Astrocyte of the spinal cord (primary cell): ENCODE measurements around the gene GCG.

Experiments
- DNase-seq: peaks from one replicate; pipeline ENCODE4 v3.0.0; 2011; ENCODE audit warnings: low read depth, low spot score
- H3K4me3 ChIP-seq: 2 replicates; pipeline ENCODE4 v1.5.1; 2011; ENCODE audit warnings: low read depth, mild to moderate bottlenecking, low read length, moderate library complexity
- in situ Hi-C: cut with HindIII; loops from 2 replicates; pipeline ENCODE4 v1.10.0; 2017; ENCODE audit warnings: low sequenced_read_pairs
- TF ChIP-seq, protein P1 (sequence below): IDR thresholded peaks from 2 replicates; pipeline ENCODE4 v1.5.1; 2012; ENCODE audit warnings: low read depth, mild to moderate bottlenecking, low read length, inconsistent platforms

GCG gene

DNA sequence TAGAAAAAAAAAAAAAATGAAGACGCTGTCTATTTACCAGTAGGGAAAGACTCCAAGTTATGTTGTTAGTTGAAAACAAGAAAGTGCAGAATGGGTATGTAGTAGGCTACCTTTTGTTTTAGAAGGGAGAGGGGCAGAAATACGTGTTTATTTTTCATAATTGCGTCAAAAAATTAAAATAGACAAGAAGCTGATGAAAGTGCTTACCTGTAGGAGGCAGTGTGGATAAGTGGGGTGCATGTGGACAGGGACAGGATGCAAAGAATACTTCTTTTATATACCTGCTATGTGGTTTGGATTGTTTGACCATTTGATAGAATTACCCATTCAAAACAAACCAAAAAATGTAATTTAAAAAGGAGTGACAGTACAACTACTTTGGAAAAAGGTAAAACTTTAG lies 3.0 kb upstream of the GCG start:
- TF ChIP-seq, protein P1, sequence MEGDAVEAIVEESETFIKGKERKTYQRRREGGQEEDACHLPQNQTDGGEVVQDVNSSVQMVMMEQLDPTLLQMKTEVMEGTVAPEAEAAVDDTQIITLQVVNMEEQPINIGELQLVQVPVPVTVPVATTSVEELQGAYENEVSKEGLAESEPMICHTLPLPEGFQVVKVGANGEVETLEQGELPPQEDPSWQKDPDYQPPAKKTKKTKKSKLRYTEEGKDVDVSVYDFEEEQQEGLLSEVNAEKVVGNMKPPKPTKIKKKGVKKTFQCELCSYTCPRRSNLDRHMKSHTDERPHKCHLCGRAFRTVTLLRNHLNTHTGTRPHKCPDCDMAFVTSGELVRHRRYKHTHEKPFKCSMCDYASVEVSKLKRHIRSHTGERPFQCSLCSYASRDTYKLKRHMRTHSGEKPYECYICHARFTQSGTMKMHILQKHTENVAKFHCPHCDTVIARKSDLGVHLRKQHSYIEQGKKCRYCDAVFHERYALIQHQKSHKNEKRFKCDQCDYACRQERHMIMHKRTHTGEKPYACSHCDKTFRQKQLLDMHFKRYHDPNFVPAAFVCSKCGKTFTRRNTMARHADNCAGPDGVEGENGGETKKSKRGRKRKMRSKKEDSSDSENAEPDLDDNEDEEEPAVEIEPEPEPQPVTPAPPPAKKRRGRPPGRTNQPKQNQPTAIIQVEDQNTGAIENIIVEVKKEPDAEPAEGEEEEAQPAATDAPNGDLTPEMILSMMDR: peak; percentile 6
- no peak for DNase-seq
- in situ Hi-C loops: no loop called here
- no peak overlapping the region for H3K4me3 ChIP-seq

DNA sequence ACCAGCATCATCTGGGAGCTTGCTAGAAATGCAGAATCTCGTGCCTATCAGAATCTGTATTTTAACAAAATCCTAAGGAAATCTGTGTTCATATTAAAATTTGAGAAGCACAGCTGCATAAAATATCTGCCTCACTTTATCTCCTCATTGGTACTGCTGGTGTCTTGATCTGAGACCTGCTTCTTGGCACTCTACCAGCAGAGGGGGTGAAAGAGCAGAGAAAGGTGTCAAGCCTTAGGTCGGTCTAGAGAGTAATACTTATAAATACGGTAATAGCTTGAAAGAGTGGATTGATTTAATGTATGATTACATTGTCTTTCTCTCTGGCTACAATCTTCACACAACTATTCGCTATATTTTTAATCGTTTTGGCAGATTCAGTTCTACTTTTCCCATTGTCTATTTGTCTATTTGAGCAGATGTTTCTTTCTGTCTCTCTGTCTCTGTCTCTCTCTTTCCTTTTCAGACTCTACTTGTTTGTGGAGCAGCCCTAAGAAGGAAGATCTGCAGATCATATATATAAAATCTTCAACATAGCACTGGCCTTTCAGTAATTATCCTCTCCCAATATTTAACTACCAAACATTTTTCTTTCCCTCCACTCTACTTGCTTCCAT lies 1.7 kb upstream of the GCG start:
- TF ChIP-seq, protein P1: peak; percentile 66
- H3K4me3 ChIP-seq: no peak overlapping the region
- peak; percentile 49 for DNase-seq
- in situ Hi-C loops: no loop called here

DNA sequence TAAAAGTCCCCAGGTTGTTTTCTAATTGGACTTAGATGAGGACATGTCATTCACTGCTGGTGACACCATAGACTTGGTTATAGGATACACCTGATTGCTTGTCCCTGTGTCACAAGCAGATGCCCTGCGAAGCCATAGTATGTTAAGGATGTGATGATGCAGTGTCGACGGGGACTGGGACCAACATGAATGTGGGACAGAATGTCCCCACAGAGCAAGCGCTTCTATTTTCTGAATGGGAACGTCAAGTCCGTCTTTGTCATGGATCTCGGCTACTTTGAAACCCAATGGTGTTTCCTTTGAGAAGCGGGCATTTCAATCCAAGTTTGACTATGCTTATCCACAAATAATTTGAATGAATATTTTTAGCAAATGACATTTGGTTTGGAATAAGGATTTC lies 2.1 kb downstream of the GCG start:
- H3K4me3 ChIP-seq: no peak overlapping the region
- TF ChIP-seq, protein P1: no peak
- no peak for DNase-seq
- in situ Hi-C loops: no loop called here

DNA sequence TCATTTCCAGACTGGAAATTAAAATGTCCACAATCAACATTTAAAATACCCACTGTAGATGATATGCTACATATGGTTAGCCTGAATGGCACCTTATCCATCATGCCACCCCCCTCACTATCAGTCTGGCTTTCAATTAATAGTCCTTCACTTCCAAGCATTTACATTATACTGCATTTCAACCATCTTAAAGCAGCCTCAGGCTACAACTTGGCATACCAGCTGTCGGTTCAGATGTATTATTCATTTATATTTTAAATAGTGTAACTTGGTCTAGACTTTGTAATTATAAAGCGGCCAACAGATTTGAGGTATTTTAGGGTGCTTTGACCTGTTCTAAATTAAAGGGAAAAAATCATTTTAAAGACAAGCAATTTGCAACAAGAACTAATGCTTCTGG lies 2.6 kb downstream of the GCG start:
- no peak overlapping the region for H3K4me3 ChIP-seq
- in situ Hi-C loops: no loop called here
- TF ChIP-seq, protein P1: no peak
- DNase-seq: no peak

DNA sequence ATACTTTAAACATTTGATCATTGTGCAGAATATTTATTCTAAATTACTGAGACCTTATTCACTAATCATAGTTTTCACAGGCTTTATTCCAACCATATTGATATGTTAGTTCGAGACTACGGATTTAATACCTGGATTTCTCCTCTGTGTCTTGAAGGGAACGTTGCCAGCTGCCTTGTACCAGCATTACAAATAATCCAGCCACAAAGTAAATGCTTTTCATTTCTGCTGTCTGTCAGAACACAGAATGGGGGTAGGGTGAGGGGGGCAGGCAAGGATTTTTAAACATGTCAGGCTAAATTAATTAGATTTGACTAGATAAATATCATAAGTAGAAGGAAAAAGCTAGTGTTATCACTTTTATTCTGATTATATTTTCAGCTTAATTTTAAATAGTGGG lies 3.1 kb downstream of the GCG start:
- H3K4me3 ChIP-seq: no peak overlapping the region
- TF ChIP-seq, protein P1: no peak
- DNase-seq: no peak
- in situ Hi-C loops: no loop called here

DNA sequence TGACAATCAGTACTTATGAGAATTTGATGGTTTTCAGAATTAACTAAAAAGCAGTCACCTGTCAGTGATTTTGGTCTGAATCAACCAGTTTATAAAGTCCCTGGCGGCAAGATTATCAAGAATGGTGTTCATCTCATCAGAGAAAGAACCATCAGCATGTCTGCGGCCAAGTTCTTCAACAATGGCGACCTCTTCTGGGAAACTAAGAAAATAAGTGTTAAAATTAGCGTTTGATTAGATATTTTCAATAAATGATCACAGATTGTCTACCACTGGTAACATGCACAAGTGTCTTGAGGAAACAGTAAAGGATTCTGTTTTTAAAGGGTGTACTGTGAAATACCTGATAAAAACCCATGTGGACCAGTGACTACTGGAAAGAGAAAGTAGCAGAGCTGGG lies 8.1 kb downstream of the GCG start:
- no peak overlapping the region for H3K4me3 ChIP-seq
- in situ Hi-C loops: no loop called here
- no peak for DNase-seq
- TF ChIP-seq, protein P1: no peak

DNA sequence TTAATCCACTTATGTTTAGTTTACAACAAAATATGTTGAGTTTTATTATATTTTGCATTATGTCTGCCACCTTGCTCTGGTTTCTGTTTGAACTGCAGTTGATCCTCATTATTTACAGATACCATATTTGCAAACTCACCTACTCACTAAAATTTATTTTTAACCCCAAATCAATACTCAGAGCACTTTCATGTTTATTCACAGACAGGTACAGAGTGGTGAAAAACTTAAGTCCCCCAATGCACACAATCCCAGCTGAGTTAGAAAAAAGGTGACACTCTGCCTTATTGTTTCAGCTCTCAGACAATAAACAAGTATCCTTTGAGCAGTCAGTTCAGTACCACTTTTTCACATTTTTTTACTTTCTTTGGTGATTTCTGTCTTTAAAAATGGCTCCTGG lies 13.7 kb downstream of the GCG start:
- H3K4me3 ChIP-seq: no peak overlapping the region
- in situ Hi-C loops: no loop called here

More for the DNA sequence above, 13.7 kb downstream of the GCG start:
- TF ChIP-seq, protein P1: no peak
- no peak for DNase-seq
